Kidney (tissue), 14 donors: ENCODE measurements around the gene SURF1. TPM values are rescaled to one million over a fixed set of nuclear protein-coding genes. Genes with fewer than 3 reads are reported as not detected.

ENCODE experiments used
- DNase-seq, 5 donors: peaks; one replicate each; pipeline ENCODE4 v3.0.0-alpha.2; 2013 to 2020
- FAIRE-seq: peaks from 2 replicates; lab custom pipeline; 2012; peaks lifted over from hg19 to GRCh38; lab: Jason Lieb, UNC
- H3K27ac ChIP-seq, 2 donors: one replicate each; pipeline ENCODE4 v1.7.0; 2013; ENCODE audit warnings: low read depth in 2 of 2, low read length in 2 of 2, inconsistent platforms in 1 of 2
- H3K27me3 ChIP-seq: one replicate; pipeline ENCODE4 v1.7.1; 2013; ENCODE audit warnings: low read length, inconsistent platforms; ENCODE audit not compliant: control insufficient read depth, insufficient read depth
- H3K36me3 ChIP-seq, 3 donors: one replicate each; pipeline versions ENCODE4 v1.7.0 to v1.7.1; 2013; ENCODE audit warnings: low read length in 3 of 3, control low read depth in 1 of 3, inconsistent platforms in 1 of 3; ENCODE audit not compliant: insufficient read depth in 3 of 3, control insufficient read depth in 2 of 3
- H3K4me1 ChIP-seq, 3 donors: one replicate each; pipeline versions ENCODE4 v1.7.0 to v1.7.1; 2013; ENCODE audit warnings: low read length in 3 of 3, inconsistent platforms in 1 of 3, low read depth in 1 of 3; ENCODE audit not compliant: control insufficient read depth in 2 of 3, insufficient read depth in 2 of 3
- H3K4me3 ChIP-seq, 3 donors: one replicate each; pipeline versions ENCODE4 v1.7.0 to v1.8.1; 2013; ENCODE audit warnings: low read length in 3 of 3, control low read depth in 1 of 3, inconsistent platforms in 1 of 3
- H3K9ac ChIP-seq, 3 donors: one replicate each; pipeline versions ENCODE4 v1.7.0 to v1.7.1; 2013; ENCODE audit warnings: low read length in 3 of 3, control low read depth in 1 of 3, inconsistent platforms in 1 of 3
- H3K9me3 ChIP-seq, 3 donors: one replicate each; pipeline versions ENCODE4 v1.7.0 to v1.7.1; 2013; ENCODE audit warnings: low read length in 3 of 3, control low read depth in 1 of 3, inconsistent platforms in 1 of 3; ENCODE audit not compliant: control insufficient read depth in 2 of 3, insufficient read depth in 1 of 3
- CTCF ChIP-seq: IDR thresholded peaks from 3 replicates; pipeline ENCODE4 v1.5.1; 2012; ENCODE audit warnings: mild to moderate bottlenecking, moderate library complexity, borderline replicate concordance; ENCODE audit not compliant: insufficient read depth; ENCODE audit errors: extremely low read depth
- intact Hi-C: fragments of 100-400 bp; cut with DNase I; formaldehyde crosslinking; loops from one replicate; pipeline ENCODE4 v1.11.1; 2022
- polyA plus RNA-seq: library from polyadenylated mRNA; stranded (reverse); fragments of 350-450 nt; fragmentation: Illumina TruSeq; extraction: RNeasy Lipid Tissue Mini Kit (QIAGEN cat#74804); gene quantifications from one replicate; pipeline ENCODE4 v1.2.3, GENCODE V29; 2014; ENCODE audit warnings: low read depth, low replicate concordance; ENCODE audit not compliant: insufficient read depth
- total RNA-seq: library from RNA; stranded (reverse); fragmentation: NEBNext Ultra II Directional; extraction: Animal tissue kit (Norgen Biotek cat#: 25700); gene quantifications from one replicate; pipeline ENCODE4 v1.2.1, GENCODE V29; 2021
- donor health status: control.
- donor health status: control.
- donor health status: control.
- donor health status: control.
- donor health status: control.
- donor health status: DM: yes; HTN: yes; CAD: no.
- donor health status: Normal renal cell carcinoma (clear cell type).

SURF1 gene
- total and polyA plus RNA-seq, 2 donors from 2014 or later = 45.0 to 165 TPM

GRCh38 chr9:133371261-133371711 lies 15.0 kb upstream of the SURF1 start:
- Histone ChIP-seq H3K27ac (no peak overlapping the region), H3K27me3 (no peaks in the 10 kb centered on the region), H3K36me3 (peaks cover 2 to 21% (median 14%) of the 10 kb centered on the region in 3 donors), H3K9ac (peak overlapping the region in 2 of 3 donors; percentile 12 to 41), H3K4me1 (peaks cover 0 to 61% (median 37%) of the 10 kb centered on the region in 3 donors), H3K4me3 (no peak overlapping the region), H3K9me3 (no peaks in the 10 kb centered on the region)
- no peak for TF ChIP-seq CTCF
- FAIRE-seq (no peak), DNase-seq (no peak)
- intact Hi-C loops = no loop called here

GRCh38 chr9:133370685-133371084 lies 14.4 kb upstream of the SURF1 start:
- peaks cover 2 to 27% (median 18%) of the 10 kb centered on the region in 3 donors for H3K36me3 ChIP-seq
- intact Hi-C loops = no loop called here
- FAIRE-seq = no peak

GRCh38 chr9:133369933-133370332 lies 13.6 kb upstream of the SURF1 start:
- FAIRE-seq (no peak), DNase-seq (no peak)
- Histone ChIP-seq H3K4me3 (no peak overlapping the region), H3K9me3 (no peaks in the 10 kb centered on the region), H3K27ac (no peak overlapping the region), H3K4me1 (peaks cover 2 to 65% (median 50%) of the 10 kb centered on the region in 3 donors), H3K27me3 (no peaks in the 10 kb centered on the region), H3K36me3 (peaks cover 4 to 34% (median 20%) of the 10 kb centered on the region in 3 donors), H3K9ac (no peak overlapping the region)
- no peak for TF ChIP-seq CTCF
- intact Hi-C loops = no loop called here

More at GRCh38 chr9:133370685-133371084, 14.4 kb upstream of the SURF1 start:
- Histone ChIP-seq H3K27ac (no peak overlapping the region), H3K4me1 (peaks cover 0 to 61% (median 43%) of the 10 kb centered on the region in 3 donors), H3K9me3 (no peaks in the 10 kb centered on the region), H3K9ac (peak overlapping the region in 1 of 3 donors; percentile 41), H3K27me3 (no peaks in the 10 kb centered on the region), H3K4me3 (no peak overlapping the region)
- DNase-seq = no peak
- no peak for TF ChIP-seq CTCF

- Histone ChIP-seq H3K9me3 (no peaks in the 10 kb centered on the region), H3K27ac (no peak overlapping the region), H3K36me3 (peaks cover 4 to 36% (median 20%) of the 10 kb centered on the region in 3 donors), H3K27me3 (no peaks in the 10 kb centered on the region), H3K4me3 (no peak overlapping the region), H3K9ac (no peak overlapping the region), H3K4me1 (peaks cover 3 to 68% (median 53%) of the 10 kb centered on the region in 3 donors)
- TF ChIP-seq CTCF = no peak
- FAIRE-seq (no peak), DNase-seq (no peak)
- intact Hi-C loops = no loop called here
Measured at GRCh38 chr9:133369422-133369821, 13.1 kb upstream of the SURF1 start.
